Natural killer cell (primary cell): ENCODE results near the gene VPS50. TPM values are rescaled to one million over a fixed set of nuclear protein-coding genes. Genes with fewer than 3 reads are reported as not detected.
A peak's percentile ranks its signal among the peaks of the same experiment; 100 is the strongest.

ENCODE experiments used
- ATAC-seq, 3 donors: fragments of 150-1000 bp in 2 of 3; fragments of 200-7000 bp in 1 of 3; cut with Tn5 transposase; 1 replicate in 1 of 3; 2 replicates in 2 of 3; pipeline ENCODE4 v1.10.0; 2021; ENCODE audit warnings: mild to moderate bottlenecking in 2 of 3, moderate library complexity in 2 of 3
- DNase-seq, 2 donors: peaks; one replicate each; pipeline versions ENCODE4 v3.0.0 to v3.0.0-alpha.2; 2013 to 2021; ENCODE audit warnings: mixed read lengths in 1 of 2
- H3K27ac ChIP-seq: one replicate; pipeline ENCODE4 v1.5.1; 2013; ENCODE audit warnings: mild to moderate bottlenecking, low read length
- H3K27me3 ChIP-seq: one replicate; pipeline ENCODE4 v1.6.1; 2013; ENCODE audit warnings: low read length; ENCODE audit not compliant: control insufficient read depth, insufficient read depth
- H3K36me3 ChIP-seq: one replicate; pipeline ENCODE4 v1.6.1; 2013; ENCODE audit warnings: low read length; ENCODE audit not compliant: control insufficient read depth, insufficient read depth
- H3K4me1 ChIP-seq: one replicate; pipeline ENCODE4 v1.6.1; 2013; ENCODE audit warnings: low read length; ENCODE audit not compliant: control insufficient read depth, insufficient read depth
- H3K4me3 ChIP-seq: one replicate; pipeline ENCODE4 v1.5.1; 2013; ENCODE audit warnings: low read length
- H3K9me3 ChIP-seq: one replicate; pipeline ENCODE4 v1.6.1; 2013; ENCODE audit warnings: low read length; ENCODE audit not compliant: control insufficient read depth, insufficient read depth
- H3K27ac Mint-ChIP-seq, 2 donors: one replicate each; pipeline ENCODE4 v1.8.0; 2022; ENCODE audit warnings: mild to moderate bottlenecking in 2 of 2, mixed read lengths in 2 of 2, moderate library complexity in 1 of 2
- H3K27me3 Mint-ChIP-seq, 2 donors: one replicate each; pipeline ENCODE4 v1.8.0; 2022; ENCODE audit warnings: low read depth in 2 of 2, mixed read lengths in 2 of 2
- H3K36me3 Mint-ChIP-seq: one replicate; pipeline ENCODE4 v1.8.0; 2022; ENCODE audit warnings: mixed read lengths
- H3K4me1 Mint-ChIP-seq, 2 donors: one replicate each; pipeline ENCODE4 v1.8.0; 2022; ENCODE audit warnings: mixed read lengths in 2 of 2
- H3K4me3 Mint-ChIP-seq: one replicate; pipeline ENCODE4 v1.8.0; 2022; ENCODE audit warnings: mild to moderate bottlenecking, moderate library complexity, mixed read lengths
- H3K9me3 Mint-ChIP-seq, 2 donors: one replicate each; pipeline ENCODE4 v1.8.0; 2022; ENCODE audit warnings: mixed read lengths in 2 of 2
- WGBS: methylation state at CpG from one replicate; pipeline ENCODE4 v1.1.7; 2013; ENCODE audit warnings: missing lambda C conversion rate; ENCODE audit not compliant: insufficient coverage; 5-methylcytosine and 5-hydroxymethylcytosine counted together
- intact Hi-C: fragments of 100-400 bp; cut with micrococcal nuclease; formaldehyde crosslinking; loops from one replicate; pipeline ENCODE4 v1.14.2; 2022
- total RNA-seq, 4 donors: library from RNA; stranded (reverse); fragments of 120-200 nt in 1 of 4; gene quantifications; one replicate each; pipeline versions ENCODE4 v1.2.3 to v1.2.4, GENCODE V29; 2013 to 2022
- TF ChIP-seq, protein P1 (sequence below): fragments of 200-600 bp; IDR thresholded peaks from one replicate; pipeline ENCODE4 v1.8.0; 2022; ENCODE audit warnings: antibody characterized with exemption

VPS50 gene
- total RNA-seq, 3 donors from 2014 or later (not counting 1 experiment from before 2014, with no cell fraction given) = 29.0 to 32.8 (median 31.7) TPM

DNA sequence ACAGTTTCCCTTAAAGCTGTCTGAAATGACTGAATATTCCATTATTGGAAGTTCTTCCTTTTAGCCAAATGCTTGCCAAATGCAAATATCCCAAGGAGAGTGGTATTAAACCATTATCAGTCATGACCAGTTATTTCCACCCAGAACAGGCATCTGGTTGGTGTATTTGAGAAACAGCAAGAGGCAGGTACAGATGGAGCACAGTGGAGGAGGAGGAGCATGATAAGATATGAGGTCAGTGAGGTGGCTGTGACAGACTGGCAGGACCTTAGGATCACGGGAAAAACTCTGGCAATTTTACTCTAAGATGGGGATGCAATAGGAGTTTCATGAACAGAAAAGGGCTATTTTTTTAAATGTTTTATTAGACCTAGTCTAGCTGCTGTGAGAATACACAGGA is 12.3 kb upstream of the VPS50 start:
- no peaks in the 10 kb centered on the region for H3K9me3 ChIP-seq
- no peak for DNase-seq
- WGBS = 91% methylated on average over 1 of the region's 1 CpG
- Mint-ChIP-seq H3K27me3 (peaks cover 16% of the 10 kb centered on the region in 2 donors), H3K36me3 (no peaks in the 10 kb centered on the region), H3K4me1 (no peaks in the 10 kb centered on the region), H3K27ac (no peak overlapping the region), H3K9me3 (no peaks in the 10 kb centered on the region), H3K4me3 (no peak overlapping the region)
- H3K36me3 ChIP-seq = no peaks in the 10 kb centered on the region
- no peak overlapping the region for H3K27ac ChIP-seq
- intact Hi-C loops = loop anchor here (10.0 kb wide), 1 partner anchor 315 kb away; no protein-coding TSS in a partner anchor
- TF ChIP-seq, protein P1, sequence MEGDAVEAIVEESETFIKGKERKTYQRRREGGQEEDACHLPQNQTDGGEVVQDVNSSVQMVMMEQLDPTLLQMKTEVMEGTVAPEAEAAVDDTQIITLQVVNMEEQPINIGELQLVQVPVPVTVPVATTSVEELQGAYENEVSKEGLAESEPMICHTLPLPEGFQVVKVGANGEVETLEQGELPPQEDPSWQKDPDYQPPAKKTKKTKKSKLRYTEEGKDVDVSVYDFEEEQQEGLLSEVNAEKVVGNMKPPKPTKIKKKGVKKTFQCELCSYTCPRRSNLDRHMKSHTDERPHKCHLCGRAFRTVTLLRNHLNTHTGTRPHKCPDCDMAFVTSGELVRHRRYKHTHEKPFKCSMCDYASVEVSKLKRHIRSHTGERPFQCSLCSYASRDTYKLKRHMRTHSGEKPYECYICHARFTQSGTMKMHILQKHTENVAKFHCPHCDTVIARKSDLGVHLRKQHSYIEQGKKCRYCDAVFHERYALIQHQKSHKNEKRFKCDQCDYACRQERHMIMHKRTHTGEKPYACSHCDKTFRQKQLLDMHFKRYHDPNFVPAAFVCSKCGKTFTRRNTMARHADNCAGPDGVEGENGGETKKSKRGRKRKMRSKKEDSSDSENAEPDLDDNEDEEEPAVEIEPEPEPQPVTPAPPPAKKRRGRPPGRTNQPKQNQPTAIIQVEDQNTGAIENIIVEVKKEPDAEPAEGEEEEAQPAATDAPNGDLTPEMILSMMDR = no peak
- H3K27me3 ChIP-seq = peaks cover 3% of the 10 kb centered on the region
- H3K4me3 ChIP-seq = no peak overlapping the region
- no peaks in the 10 kb centered on the region for H3K4me1 ChIP-seq
- ATAC-seq = no peak

DNA sequence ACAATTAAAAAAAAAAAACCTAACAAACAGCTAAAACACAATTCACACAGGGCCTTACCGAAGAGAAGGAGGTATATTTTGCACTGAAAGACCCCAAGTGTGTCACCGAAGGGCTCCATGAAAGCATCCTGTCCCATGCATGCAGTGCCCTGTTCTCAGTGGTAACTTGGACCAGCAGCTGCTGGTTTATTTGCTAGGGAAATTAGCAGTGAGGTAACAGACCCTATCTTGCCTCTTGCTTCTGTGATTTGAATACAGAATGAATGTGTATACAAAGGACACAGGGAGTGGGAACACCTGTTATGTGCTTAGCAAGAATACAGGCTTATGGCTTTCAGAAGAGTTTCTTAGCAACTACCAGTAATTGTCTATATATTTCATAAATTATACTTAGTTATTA is 5.9 kb upstream of the VPS50 start, which contains the start of gene HEPACAM2:
TSS of gene HEPACAM2 (minus strand) at position 160 of the 400 bp plus-strand sequence.
- H3K9me3 ChIP-seq = no peaks in the 10 kb centered on the region
- Mint-ChIP-seq H3K27ac (no peak within 1 kb of the TSS), H3K27me3 (peaks cover 5 to 21% of the 10 kb centered on the region in 2 donors), H3K4me1 (peaks cover 1% of the 10 kb centered on the region in 2 donors), H3K4me3 (no peak within 1 kb of the TSS), H3K36me3 (no peaks in the 10 kb centered on the region), H3K9me3 (no peaks in the 10 kb centered on the region)
- ATAC-seq (no peak), DNase-seq (no peak)
- 89% methylated on average over 2 of the region's 2 CpGs for WGBS
- no peaks in the 10 kb centered on the region for H3K4me1 ChIP-seq
- TF ChIP-seq, protein P1 = no peak
- peaks cover 3% of the 10 kb centered on the region for H3K27me3 ChIP-seq
- intact Hi-C loops = loop anchor here (10.0 kb wide), 1 partner anchor 322 kb away; no protein-coding TSS in a partner anchor
- H3K27ac ChIP-seq = no peak within 1 kb of the TSS
- no peak within 1 kb of the TSS for H3K4me3 ChIP-seq
- H3K36me3 ChIP-seq = no peaks in the 10 kb centered on the region

DNA sequence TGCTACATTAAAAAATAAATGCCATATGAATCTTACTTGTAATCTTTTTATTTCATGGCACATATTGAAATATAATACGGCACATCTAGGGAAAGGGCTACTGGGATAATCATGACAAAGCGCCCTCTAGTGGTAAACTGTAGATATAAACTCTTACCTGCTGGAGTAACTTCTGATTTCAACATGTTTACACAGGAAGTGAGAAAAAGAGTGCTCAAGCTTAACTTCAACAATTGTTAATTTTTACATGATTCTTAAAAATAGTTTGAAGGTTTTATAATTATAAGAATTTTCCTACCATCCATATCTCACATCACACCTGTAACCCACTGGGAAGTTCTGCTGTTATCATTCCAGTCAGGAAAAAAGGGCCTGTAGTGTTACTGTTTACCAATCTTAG is 3.9 kb upstream of the VPS50 start:
- Histone ChIP-seq H3K27me3 (peaks cover 3% of the 10 kb centered on the region), H3K4me1 (peaks cover 4% of the 10 kb centered on the region), H3K36me3 (no peaks in the 10 kb centered on the region), H3K27ac (no peak overlapping the region), H3K4me3 (no peak overlapping the region), H3K9me3 (no peaks in the 10 kb centered on the region)
- intact Hi-C loops = loop anchor here (10.0 kb wide), 1 partner anchor 324 kb away; no protein-coding TSS in a partner anchor
- no peak overlapping the region for H3K4me3 Mint-ChIP-seq
- no peak overlapping the region for H3K27ac Mint-ChIP-seq
- no peaks in the 10 kb centered on the region for H3K36me3 Mint-ChIP-seq
- 8% methylated on average over 2 of the region's 2 CpGs for WGBS
- ATAC-seq (no peak), DNase-seq (peak in 1 of 2 donors; percentile 84)
- no peaks in the 10 kb centered on the region for H3K9me3 Mint-ChIP-seq
- TF ChIP-seq, protein P1 = peak; percentile 95
- peaks cover 15 to 18% of the 10 kb centered on the region in 2 donors for H3K4me1 Mint-ChIP-seq
- peaks cover 3 to 21% of the 10 kb centered on the region in 2 donors for H3K27me3 Mint-ChIP-seq

DNA sequence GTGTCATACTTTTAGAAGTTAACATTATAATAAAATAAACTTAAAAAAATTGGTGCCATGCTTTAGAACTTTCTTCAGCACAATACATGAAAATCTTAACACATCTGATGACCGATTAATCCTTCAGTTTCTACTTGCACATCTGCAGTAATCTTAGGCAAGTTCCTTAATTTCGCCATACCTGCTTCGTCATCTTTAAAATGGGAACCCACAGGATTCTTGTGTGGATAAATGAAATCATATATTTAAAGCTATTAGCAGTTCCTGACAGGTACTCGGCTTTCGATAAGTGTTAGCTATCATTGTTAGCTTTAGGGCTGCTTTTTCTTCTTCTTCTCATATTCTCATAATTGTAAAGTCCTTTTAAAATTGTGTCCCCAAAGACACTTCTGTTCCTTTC is 907 bp upstream of the VPS50 start:
- no peaks in the 10 kb centered on the region for H3K9me3 Mint-ChIP-seq
- peak overlapping the region; percentile 93 to 95 for H3K27ac Mint-ChIP-seq
- no peaks in the 10 kb centered on the region for H3K36me3 ChIP-seq
- TF ChIP-seq, protein P1 = no peak
- no peak for DNase-seq
- H3K27me3 ChIP-seq = no peaks in the 10 kb centered on the region
- WGBS = 38% methylated on average over 3 of the region's 5 CpGs
- peaks cover 15 to 18% of the 10 kb centered on the region in 2 donors for H3K4me1 Mint-ChIP-seq
- no peaks in the 10 kb centered on the region for H3K9me3 ChIP-seq
- H3K27ac ChIP-seq = peak overlapping the region; percentile 77
- peaks cover 0 to 9% of the 10 kb centered on the region in 2 donors for H3K27me3 Mint-ChIP-seq
- peak overlapping the region; percentile 98 for H3K4me3 Mint-ChIP-seq
- ATAC-seq = no peak
- peaks cover 4% of the 10 kb centered on the region for H3K4me1 ChIP-seq
- intact Hi-C loops = loop anchor here (2.0 to 5.0 kb wide), 2 partner anchors 84 to 774 kb away; partner anchors contain the start of genes BET1 and SAMD9L
- H3K36me3 Mint-ChIP-seq = no peaks in the 10 kb centered on the region
- peak overlapping the region; percentile 73 for H3K4me3 ChIP-seq
